Stimulated activated CD4-positive, alpha-beta T cell treated with anti-CD3 and anti-CD28 coated beads, Interleukin-1b, Interleukin-23, amount 100 ng/mL, for 4 hours (primary cell): Measurements from ENCODE around the gene NXT1.
A peak's percentile ranks its signal among the peaks of the same experiment; 100 is the strongest.
"Not testable (repeated sequence)": the region's sequence is repeated elsewhere in the genome, so short reads cannot be mapped to it uniquely, and the experiment has no call there.

ENCODE experiments used
- DNase-seq, 2 donors: peaks; one replicate each; pipeline ENCODE4 v3.0.0-alpha.2; 2020; ENCODE audit warnings: low read depth in 2 of 2

NXT1 gene

GRCh38 chr20:23350196-23350903 lies at the start of gene NXT1:
TSS of gene NXT1 (plus strand) at chr20:23350791. CDS start at chr20:23354042, 3,251 bp downstream.
- DNase-seq: peak; percentile 93 to 95

DNA sequence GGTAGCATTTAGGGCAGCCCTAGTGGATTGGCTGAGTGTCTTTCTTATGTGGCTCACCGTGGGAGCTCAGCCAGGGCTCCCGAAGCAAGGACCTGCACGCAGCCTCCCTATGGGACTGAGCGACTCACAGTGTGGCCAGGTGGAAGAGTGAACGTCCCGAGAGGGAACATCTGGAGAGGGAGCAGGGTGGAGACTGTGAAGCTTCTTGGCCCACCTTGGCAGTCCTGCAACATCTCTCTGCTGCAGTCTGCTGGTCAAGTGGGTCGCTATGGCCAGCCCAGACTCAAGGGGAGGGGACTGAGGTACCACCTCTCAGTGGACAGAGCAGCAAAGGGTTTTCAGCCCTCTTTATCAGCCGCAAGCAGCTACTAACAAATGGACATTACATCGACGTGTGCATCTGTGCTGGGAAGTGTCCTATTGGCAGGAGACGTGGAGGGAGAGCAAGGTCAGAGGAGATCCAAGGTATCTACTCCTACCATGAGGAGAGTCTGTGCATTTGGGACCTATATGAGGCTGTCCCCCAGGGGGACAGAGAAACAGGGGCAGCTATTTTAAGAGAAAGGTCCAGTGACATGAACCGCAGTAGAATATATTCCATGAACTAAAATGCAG lies 49.0 kb upstream of the NXT1 start:
- DNase-seq: no peak

DNA sequence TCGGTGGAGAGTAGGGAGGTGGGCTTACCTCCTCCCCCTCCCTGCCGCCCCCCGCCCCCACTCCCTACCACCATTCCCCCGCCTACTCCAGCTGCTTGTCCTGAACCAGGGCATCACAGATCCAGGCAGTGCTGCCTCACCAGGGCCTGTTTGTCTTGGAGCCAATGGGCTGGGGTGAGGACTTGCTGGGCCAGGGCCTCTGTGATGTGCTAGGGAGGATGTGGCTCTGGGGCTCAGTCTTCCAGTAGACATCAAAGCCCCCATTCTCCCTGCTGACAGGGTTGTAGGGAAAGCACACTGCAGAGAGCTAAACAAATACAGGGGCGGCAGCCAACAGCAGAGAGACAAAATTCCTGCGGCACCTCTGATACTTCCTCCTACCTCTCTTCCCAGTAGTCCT lies 48.2 kb upstream of the NXT1 start:
- DNase-seq: no peak

GRCh38 chr20:23302801-23303200 lies 47.8 kb upstream of the NXT1 start:
- DNase-seq: no peak

GRCh38 chr20:23303325-23304102 lies 47.1 kb upstream of the NXT1 start:
- DNase-seq: no peak

- DNase-seq: no peak
Measured at GRCh38 chr20:23304616-23305015, 46.0 kb upstream of the NXT1 start.

DNA sequence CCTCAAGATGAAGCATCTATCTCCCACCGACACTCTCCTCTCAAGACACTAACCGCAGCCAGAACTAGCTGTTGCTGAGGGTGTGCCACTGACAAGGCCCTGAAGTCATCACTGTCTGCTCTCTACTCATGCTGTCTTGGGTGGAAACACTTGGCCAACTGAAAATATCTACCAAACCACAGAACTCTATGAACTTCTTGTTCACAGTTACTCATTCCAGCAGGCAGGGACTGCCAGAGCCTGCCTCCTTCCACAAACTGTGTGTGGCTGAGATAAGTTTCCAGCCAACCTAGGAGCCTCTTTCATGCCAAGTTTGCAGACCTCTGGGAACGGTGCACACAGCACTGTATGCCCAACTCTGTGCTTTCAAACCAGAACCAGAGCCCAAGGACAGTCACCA lies 45.5 kb upstream of the NXT1 start:
- no peak for DNase-seq

GRCh38 chr20:23307393-23307792 lies 43.2 kb upstream of the NXT1 start:
- not testable (repeated sequence) for DNase-seq

- no peak for DNase-seq
Measured at GRCh38 chr20:23308024-23308423, 42.6 kb upstream of the NXT1 start.

DNA sequence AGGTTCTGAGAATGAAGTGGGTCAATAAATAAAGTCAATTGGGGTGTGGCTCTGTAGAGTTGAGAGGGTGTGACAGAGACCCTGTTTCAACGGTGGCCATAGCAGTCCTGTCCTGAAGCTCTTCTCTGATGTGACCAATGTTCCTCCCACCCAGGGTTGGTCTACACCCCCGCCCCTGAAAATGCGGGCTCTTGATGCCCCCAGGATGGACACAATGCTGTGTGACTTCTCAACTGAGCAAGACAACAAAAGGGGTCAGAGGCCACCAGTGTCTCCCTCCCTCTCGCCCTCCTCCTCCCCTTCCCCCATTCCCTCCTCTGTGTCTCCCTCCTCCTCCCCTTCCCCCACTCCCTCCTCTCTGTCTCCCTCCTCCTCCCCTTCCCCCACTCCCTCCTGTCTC lies 41.7 kb upstream of the NXT1 start:
- DNase-seq: no peak

GRCh38 chr20:23309781-23310180 lies 40.8 kb upstream of the NXT1 start:
- DNase-seq: no peak

DNA sequence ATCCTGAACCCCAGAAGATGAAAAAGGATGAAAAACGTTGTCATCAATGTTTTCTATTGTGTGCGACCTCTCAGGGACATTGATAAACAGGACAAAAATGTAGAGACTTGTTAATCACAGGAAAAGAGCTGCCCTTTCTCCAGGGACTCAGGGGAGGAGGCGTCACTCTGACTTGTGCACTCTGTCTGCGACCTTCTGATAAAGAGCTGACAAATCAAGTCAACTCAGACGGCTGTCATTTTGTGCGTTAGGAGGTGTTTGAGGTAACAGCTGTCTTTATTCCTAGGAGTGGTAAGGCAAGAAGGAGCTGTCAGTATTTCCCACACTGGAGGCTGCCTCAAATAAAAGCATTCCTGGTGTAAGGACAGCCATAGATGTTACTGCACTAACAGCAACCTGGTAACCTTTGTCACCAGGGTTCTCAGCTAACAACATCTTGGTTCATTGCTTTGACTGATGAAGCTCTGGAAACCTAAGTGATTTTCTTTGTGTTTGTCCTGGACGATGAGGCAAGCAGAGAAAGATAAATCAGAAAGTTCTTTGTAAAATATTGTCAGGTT lies 38.6 kb upstream of the NXT1 start:
- no peak for DNase-seq

DNA sequence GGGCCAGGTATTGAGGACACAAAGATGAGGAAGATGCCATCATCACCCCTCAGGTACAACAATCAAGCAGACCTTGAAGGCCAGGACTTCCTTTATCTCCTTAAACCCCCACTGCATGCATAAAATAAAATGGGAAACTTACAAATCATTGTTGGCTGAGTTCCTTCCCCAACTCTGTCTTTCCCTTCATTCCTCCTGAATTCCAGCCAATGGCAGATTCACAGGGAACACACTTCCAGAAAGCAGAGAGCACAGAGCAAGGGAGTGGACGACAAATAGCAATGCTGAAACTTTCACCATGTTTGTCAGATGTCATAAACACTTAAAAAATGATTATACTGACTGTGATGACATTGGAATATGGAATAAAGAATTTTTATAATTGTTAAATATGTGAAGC lies 37.3 kb upstream of the NXT1 start:
- DNase-seq: no peak

DNA sequence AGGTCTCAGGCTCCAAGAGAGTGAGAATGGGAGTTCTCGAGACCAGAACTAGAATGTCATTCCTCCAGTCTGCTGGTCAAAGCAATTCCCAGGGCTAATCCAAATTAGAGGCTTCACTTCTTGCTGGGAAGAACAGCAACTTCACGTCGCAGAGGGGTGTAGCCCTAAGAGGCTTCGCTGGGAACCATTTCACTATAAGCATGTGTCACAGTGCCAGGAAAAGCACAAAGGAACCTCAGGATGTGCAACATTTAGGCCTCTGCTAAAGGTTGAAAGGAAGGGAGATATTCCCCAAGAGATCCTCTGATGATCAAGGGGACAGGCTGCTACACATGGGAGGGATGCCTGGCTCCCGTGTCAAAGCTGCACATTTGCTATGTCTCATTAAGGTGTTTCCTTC lies 35.9 kb upstream of the NXT1 start:
- no peak for DNase-seq

- DNase-seq: no peak
Measured at GRCh38 chr20:23315099-23315498, 35.5 kb upstream of the NXT1 start.

DNA sequence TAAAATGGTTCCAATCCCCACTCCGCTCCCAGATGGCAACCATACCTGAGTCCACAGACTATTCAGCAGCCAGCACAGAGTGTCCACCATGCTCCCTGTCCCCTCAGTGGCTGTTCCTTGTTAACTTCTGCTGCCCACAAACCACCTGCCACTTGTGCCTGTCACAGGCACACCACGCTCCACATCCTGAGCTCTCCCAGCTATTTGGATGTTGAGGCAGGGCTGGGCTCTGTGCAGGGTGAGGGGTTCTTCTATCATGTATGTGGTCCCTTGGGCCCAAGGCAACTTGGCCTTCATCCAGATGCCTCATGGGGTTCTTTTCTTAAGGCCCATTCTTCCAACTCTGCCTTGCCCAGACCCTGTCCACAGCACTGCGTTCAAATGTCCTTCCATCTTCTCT lies 34.0 kb upstream of the NXT1 start:
- DNase-seq: no peak

- no peak for DNase-seq
Measured at GRCh38 chr20:23317081-23317480, 33.5 kb upstream of the NXT1 start.

DNA sequence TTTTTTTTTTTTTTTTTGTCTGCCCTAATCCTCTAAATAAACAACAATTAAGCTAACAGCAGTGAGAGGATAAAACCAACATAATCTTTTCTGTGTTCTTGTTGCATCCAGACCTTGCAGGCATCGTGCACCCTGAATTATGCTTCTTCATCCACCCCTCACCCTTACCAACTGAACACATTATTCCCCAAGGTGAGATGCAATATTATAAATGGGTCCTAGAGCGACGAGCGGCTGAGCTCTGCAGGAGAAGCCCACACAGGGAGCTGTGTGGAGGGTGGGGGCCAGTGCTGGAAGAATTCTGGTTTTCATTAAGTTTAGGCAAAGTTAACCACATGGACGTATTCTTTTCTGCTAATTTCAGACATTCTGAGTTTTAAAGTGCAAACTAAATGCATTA lies 32.2 kb upstream of the NXT1 start:
- DNase-seq: no peak

- DNase-seq: no peak
Measured at GRCh38 chr20:23320317-23320716, 30.3 kb upstream of the NXT1 start.

DNA sequence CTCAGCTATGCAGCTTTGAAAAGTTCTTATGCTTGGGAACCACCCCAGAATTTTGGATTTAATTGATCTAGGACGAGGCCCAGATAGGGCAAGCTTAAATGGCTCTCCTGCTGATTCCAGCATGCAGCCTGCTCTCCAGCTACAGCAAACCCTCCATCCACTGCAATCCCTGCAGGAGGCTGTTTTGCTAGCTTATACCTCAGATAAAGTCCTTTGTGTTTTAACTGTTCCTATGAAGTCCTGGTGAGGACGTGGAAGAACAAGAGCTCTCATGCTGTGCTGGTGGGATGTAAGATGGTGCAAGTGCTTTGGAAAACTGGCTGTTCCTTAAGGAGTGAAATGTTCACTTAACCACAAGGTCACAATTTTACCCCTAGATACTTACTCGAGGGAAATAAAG lies 25.5 kb upstream of the NXT1 start:
- DNase-seq: no peak

GRCh38 chr20:23326774-23327173 lies 23.8 kb upstream of the NXT1 start:
- no peak for DNase-seq

- DNase-seq: no peak
Measured at GRCh38 chr20:23327617-23328333, 22.8 kb upstream of the NXT1 start.
